DND-41 (cell line): ENCODE results near the gene MEGF11.

Experiments used
- ATAC-seq: fragments of 200-7000 bp; cut with Tn5 transposase; 3 replicates; pipeline ENCODE4 v1.9.1; 2021; ENCODE audit warnings: low read depth; ENCODE audit not compliant: insufficient read depth
- DNase-seq: peaks from one replicate; pipeline ENCODE4 v3.0.0-alpha.2; 2020
- H2AFZ ChIP-seq: 2 replicates; pipeline ENCODE4 v1.6.0; 2012; ENCODE audit warnings: low read depth, low read length
- H3K27ac ChIP-seq: 2 replicates; pipeline ENCODE4 v1.5.1; 2012; ENCODE audit warnings: low read length, inconsistent platforms
- H3K27me3 ChIP-seq: fragments of 200-600 bp; sonication (generic); 2 replicates; pipeline ENCODE4 v1.6.0; 2012; ENCODE audit warnings: low read length, mild to moderate bottlenecking, inconsistent platforms; ENCODE audit not compliant: insufficient read depth, poor library complexity
- H3K36me3 ChIP-seq: 2 replicates; pipeline ENCODE4 v1.5.1; 2012; ENCODE audit warnings: low read length, inconsistent platforms; ENCODE audit not compliant: insufficient read depth
- H3K4me1 ChIP-seq: 2 replicates; pipeline ENCODE4 v1.5.1; 2012; ENCODE audit warnings: mild to moderate bottlenecking, low read length; ENCODE audit not compliant: insufficient read depth
- H3K4me2 ChIP-seq: 2 replicates; pipeline ENCODE4 v1.6.0; 2012; ENCODE audit warnings: mild to moderate bottlenecking, moderate library complexity, low read length, inconsistent platforms; ENCODE audit not compliant: insufficient read depth
- H3K4me3 ChIP-seq, 2 experiments: fragments of 200-600 bp in 1 of 2; shearing (Covaris generic) in 1 of 2; 2 replicates each; pipeline ENCODE4 v1.5.1; 2012 to 2016; ENCODE audit warnings: inconsistent platforms in 2 of 2, low read length in 2 of 2, mild to moderate bottlenecking in 2 of 2, low read depth in 1 of 2, moderate library complexity in 1 of 2
- H3K79me2 ChIP-seq: 2 replicates; pipeline ENCODE4 v1.6.0; 2012; ENCODE audit warnings: low read length, inconsistent platforms; ENCODE audit not compliant: insufficient read depth
- H3K9ac ChIP-seq: 2 replicates; pipeline ENCODE4 v1.6.0; 2012; ENCODE audit warnings: low read depth, mild to moderate bottlenecking, inconsistent platforms, low read length, moderate library complexity
- H3K9me3 ChIP-seq: 2 replicates; pipeline ENCODE4 v1.5.1; 2012; ENCODE audit warnings: low read length, moderate library complexity, mild to moderate bottlenecking, inconsistent platforms; ENCODE audit not compliant: insufficient read depth, severe bottlenecking
- H4K20me1 ChIP-seq: 2 replicates; pipeline ENCODE4 v1.6.0; 2012; ENCODE audit warnings: low read length; ENCODE audit not compliant: insufficient read depth
- EZH2 ChIP-seq: IDR thresholded peaks from 3 replicates; pipeline ENCODE4 v1.6.1; 2012; ENCODE audit warnings: borderline replicate concordance, low read depth, mild to moderate bottlenecking, moderate library complexity, low read length, inconsistent platforms; ENCODE audit not compliant: severe bottlenecking
- TF ChIP-seq, protein P1 (sequence below): IDR thresholded peaks from 2 replicates; pipeline ENCODE4 v1.5.1; 2012; ENCODE audit warnings: borderline replicate concordance, low read length, moderate library complexity, mild to moderate bottlenecking; ENCODE audit not compliant: poor library complexity, severe bottlenecking; ENCODE audit errors: extremely low read depth

MEGF11 gene

GRCh38 chr15:65971741-65971995 is 281.9 kb downstream of the MEGF11 start:
- Histone ChIP-seq H4K20me1 (no peaks in the 10 kb centered on the region), H3K27me3 (peaks cover 4% of the 10 kb centered on the region), H3K27ac (no peak overlapping the region), H3K4me3 (no peak overlapping the region), H3K4me2 (no peak overlapping the region), H3K4me1 (no peaks in the 10 kb centered on the region), H3K36me3 (no peaks in the 10 kb centered on the region), H3K79me2 (no peaks in the 10 kb centered on the region), H3K9me3 (no peaks in the 10 kb centered on the region), H2AFZ (no peak overlapping the region), H3K9ac (no peak overlapping the region)
- DNase-seq = no peak
- ATAC-seq = no peak
- TF ChIP-seq EZH2 = no peak
- TF ChIP-seq, protein P1, sequence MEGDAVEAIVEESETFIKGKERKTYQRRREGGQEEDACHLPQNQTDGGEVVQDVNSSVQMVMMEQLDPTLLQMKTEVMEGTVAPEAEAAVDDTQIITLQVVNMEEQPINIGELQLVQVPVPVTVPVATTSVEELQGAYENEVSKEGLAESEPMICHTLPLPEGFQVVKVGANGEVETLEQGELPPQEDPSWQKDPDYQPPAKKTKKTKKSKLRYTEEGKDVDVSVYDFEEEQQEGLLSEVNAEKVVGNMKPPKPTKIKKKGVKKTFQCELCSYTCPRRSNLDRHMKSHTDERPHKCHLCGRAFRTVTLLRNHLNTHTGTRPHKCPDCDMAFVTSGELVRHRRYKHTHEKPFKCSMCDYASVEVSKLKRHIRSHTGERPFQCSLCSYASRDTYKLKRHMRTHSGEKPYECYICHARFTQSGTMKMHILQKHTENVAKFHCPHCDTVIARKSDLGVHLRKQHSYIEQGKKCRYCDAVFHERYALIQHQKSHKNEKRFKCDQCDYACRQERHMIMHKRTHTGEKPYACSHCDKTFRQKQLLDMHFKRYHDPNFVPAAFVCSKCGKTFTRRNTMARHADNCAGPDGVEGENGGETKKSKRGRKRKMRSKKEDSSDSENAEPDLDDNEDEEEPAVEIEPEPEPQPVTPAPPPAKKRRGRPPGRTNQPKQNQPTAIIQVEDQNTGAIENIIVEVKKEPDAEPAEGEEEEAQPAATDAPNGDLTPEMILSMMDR = no peak

GRCh38 chr15:65970937-65971740 is 282.4 kb downstream of the MEGF11 start:
- no peak for TF ChIP-seq EZH2
- TF ChIP-seq, protein P1 = no peak

GRCh38 chr15:65969865-65970816 is 283.4 kb downstream of the MEGF11 start:
- TF ChIP-seq EZH2 = no peak
- TF ChIP-seq, protein P1 = no peak
- H4K20me1 ChIP-seq = no peaks in the 10 kb centered on the region
- DNase-seq (no peak), ATAC-seq (no peak)
- no peak overlapping the region for H3K4me2 ChIP-seq
- H3K27me3 ChIP-seq = peaks cover 4% of the 10 kb centered on the region
- no peaks in the 10 kb centered on the region for H3K36me3 ChIP-seq
- no peak overlapping the region for H3K9ac ChIP-seq
- H3K27ac ChIP-seq = no peak overlapping the region
- H3K4me3 ChIP-seq = no peak overlapping the region
- H2AFZ ChIP-seq = no peak overlapping the region
- no peaks in the 10 kb centered on the region for H3K79me2 ChIP-seq
- no peaks in the 10 kb centered on the region for H3K9me3 ChIP-seq
- no peaks in the 10 kb centered on the region for H3K4me1 ChIP-seq

More at GRCh38 chr15:65970937-65971740, 282.4 kb downstream of the MEGF11 start:
- no peaks in the 10 kb centered on the region for H4K20me1 ChIP-seq
- H3K4me3 ChIP-seq = no peak overlapping the region
- DNase-seq (no peak), ATAC-seq (no peak)
- H2AFZ ChIP-seq = no peak overlapping the region
- H3K4me1 ChIP-seq = no peaks in the 10 kb centered on the region
- no peak overlapping the region for H3K4me2 ChIP-seq
- H3K36me3 ChIP-seq = no peaks in the 10 kb centered on the region
- no peak overlapping the region for H3K27ac ChIP-seq
- peaks cover 4% of the 10 kb centered on the region for H3K27me3 ChIP-seq
- H3K9me3 ChIP-seq = no peaks in the 10 kb centered on the region
- no peaks in the 10 kb centered on the region for H3K79me2 ChIP-seq
- H3K9ac ChIP-seq = no peak overlapping the region
